ENCODE results near the gene KRTAP12-3. TPM values are rescaled to one million over a fixed set of nuclear protein-coding genes. Genes with fewer than 3 reads are reported as not detected.
"Not testable (repeated sequence)": the region's sequence is repeated elsewhere in the genome, so short reads cannot be mapped to it uniquely, and the experiment has no call there.

KRTAP12-3 gene
- total RNA-seq, 2 experiments from 2014 or later, result not detected

GRCh38 chr21:44681861-44682579 lies 24.3 kb downstream of the KRTAP12-3 start, which contains the start of gene KRTAP12-1:
Gene KRTAP12-1 (minus strand): TSS chr21:44682163. CDS start chr21:44682123, 40 bp downstream.
- CTCF ChIA-PET, result no interaction called here
- POLR2A ChIA-PET, result interaction anchor here (0.5 kb wide), 1 partner anchor 249 kb away, joined by 3 read pairs; no protein-coding TSS in a partner anchor

DNA sequence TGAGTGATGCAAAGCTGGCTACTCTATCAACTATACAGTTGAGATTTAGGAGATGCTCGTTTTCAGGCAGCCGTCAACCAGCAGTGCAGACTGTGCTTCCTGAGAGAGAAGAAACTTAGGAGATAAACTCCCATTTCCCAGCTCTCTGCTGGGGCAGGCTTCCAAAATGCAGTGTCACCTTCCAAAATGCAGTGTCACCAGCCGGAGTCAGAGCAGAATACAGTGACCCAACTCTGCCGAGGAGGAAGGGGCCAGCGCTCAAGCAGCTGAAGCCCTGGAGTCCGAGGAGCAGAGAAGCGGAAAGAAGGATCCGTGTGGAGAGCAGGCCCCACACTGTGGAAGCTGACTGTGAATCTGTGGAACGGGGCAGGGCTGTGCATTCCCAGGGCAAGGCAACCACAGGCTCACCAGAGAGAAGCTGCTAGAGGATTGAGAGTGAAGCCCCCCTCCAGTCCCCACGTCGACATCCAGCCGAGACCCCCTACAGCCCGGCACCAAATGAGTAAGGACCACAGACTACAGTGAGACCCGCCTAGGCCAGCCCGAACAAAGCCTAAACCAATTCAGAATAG lies 24.9 kb downstream of the KRTAP12-3 start:
- ChIA-PET CTCF (no interaction called here), POLR2A (no interaction called here)

GRCh38 chr21:44684077-44684476 lies 26.3 kb downstream of the KRTAP12-3 start:
- POLR2A ChIA-PET, result no interaction called here
- CTCF ChIA-PET, result no interaction called here

- ChIA-PET POLR2A (no interaction called here), CTCF (no interaction called here)
Observed at GRCh38 chr21:44684483-44684882, 26.8 kb downstream of the KRTAP12-3 start.

GRCh38 chr21:44685050-44685449 lies 27.3 kb downstream of the KRTAP12-3 start:
- CTCF ChIA-PET, POLR2A ChIA-PET: not testable (repeated sequence)

DNA sequence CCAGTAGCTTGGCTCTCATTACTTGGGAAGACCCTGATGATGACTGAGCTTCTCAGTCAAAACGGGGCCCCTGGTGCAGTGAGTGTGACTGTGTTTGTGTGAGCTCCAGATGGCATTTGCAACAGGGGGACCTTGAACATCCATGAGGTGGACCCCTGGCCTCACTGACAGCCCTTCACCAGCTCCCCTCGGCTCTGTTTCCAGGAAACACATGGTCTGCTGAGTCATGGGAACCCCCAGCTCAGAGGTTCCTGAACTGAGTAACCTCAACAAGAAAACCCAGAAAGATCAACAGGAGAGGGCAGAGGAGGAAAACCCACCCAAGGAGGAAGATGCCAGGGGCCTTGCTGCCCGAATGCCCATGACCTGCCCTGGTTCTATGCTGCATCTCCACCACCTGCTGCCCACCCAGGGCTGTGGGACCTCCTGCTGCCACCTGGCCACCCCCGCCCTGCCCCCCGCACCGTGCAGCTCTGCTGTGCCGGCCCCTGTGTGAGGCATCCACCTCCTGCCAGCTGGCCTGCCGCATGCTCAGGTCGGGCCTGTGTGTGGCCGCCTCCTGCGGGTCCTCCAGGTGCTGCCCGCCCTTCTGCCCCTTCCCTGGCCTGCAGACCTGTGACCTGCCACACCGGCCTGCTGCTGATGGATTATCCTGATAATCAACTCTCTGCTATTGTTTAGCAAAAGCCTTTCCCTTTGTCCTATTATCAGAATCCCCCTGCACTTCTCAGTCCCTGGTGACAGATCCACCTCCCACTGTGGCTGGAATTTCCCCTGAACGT lies 28.5 kb downstream of the KRTAP12-3 start:
- POLR2A ChIA-PET, result no interaction called here
- CTCF ChIA-PET, result no interaction called here

GRCh38 chr21:44686843-44687561 lies 29.3 kb downstream of the KRTAP12-3 start:
- ChIA-PET CTCF (no interaction called here), POLR2A (no interaction called here)

DNA sequence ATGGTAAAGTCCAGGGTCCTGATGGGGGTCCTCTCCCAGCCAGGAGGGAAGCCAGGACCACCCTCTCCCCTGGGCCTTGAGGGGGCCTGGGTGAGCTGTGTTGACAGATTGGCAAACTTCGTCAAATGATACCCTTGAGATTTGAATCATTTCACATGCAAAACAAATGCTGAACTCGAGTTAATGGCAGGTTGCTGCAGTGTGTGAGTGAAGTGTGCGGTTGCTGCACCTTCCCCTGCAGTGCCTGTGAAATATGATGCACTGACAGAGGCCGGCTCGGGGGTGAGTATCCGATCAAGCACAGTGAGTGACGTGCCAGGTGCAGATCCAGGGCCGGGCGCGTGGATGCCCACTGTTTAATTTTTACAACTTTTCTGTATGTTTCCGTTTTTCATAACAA lies 29.9 kb downstream of the KRTAP12-3 start:
- ChIA-PET CTCF (no interaction called here), POLR2A (no interaction called here)

DNA sequence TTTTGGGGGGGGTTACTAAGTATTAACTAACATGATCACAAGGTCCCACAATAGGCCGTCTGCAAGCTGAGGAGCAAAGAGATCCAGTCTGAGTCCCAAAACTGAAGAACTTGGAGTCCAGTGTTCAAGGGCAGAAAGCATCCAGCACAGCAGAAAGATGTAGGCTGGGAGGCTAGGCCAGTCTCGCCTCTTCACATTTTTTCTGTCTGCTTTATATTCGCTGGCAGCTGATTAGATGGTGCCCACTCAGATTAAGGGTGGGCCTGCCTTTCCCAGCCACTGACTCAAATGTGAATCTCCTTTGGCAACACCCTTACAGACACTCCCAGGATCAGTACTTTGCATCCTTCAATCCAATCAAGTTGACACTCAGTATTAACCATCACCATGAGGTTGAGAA lies 32.0 kb downstream of the KRTAP12-3 start:
- POLR2A ChIA-PET, CTCF ChIA-PET: not testable (repeated sequence)

DNA sequence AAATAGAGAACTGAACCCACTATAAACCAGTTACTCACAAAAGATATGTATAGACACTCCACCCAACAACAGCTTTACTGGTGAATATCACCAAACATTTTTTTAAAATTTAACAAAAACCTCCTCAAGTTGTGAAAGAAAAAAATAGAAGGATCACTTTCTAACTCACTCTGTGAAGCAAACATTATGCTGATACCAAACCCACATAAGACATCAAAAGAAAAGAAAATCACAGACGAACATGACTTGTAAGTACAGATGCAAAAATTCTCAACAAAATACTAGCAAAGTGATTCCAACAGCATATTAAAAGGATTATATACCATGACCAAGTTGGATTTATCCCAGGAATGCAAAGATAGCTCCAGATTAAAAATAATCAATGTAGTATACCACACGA lies 34.0 kb downstream of the KRTAP12-3 start:
- POLR2A ChIA-PET, result no interaction called here
- CTCF ChIA-PET, result no interaction called here

GRCh38 chr21:44692798-44693512 lies 35.2 kb downstream of the KRTAP12-3 start:
- ChIA-PET POLR2A (no interaction called here), CTCF (no interaction called here)

GRCh38 chr21:44694776-44695175 lies 37.0 kb downstream of the KRTAP12-3 start:
- ChIA-PET CTCF (no interaction called here), POLR2A (no interaction called here)

DNA sequence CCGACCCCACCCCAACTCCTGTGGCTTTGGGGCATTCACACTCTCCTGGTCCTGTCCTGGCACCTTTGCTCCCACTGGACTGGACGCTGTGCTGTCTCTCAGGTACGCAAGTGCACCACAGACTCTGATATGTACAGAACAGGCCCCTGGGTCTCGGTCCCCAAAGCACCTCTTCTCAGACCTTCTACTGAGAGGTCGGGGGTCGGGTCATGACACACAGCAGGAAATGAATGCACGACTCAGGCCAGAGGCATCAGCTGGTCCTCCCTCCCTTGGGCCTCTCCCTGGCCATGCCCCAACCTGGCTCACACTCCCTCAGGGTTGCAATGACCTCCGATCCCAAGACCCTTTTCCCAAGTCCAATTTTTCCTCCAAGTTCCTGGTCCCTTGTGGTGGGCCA lies 37.5 kb downstream of the KRTAP12-3 start:
- CTCF ChIA-PET, result no interaction called here

DNA sequence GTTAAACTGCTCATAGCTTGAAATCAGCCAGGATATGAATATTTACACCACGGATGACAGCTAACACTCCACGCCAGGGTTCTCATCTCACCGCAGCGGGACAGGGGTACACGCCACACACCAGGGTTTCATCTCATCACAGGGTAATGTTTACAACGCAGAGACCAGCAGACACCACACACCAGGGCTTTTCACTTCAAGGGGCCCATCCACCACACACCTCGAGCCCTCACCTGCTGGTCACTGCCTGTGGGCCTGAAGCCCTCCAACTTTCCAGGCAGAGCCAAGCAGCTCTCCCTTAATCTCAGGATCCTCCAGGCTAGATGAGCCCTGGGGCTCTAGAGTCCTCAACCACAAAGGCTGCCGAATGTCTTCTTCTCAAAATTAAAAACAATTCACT lies 37.9 kb downstream of the KRTAP12-3 start:
- POLR2A ChIA-PET, result no interaction called here

More for the DNA sequence above, 37.5 kb downstream of the KRTAP12-3 start:
- POLR2A ChIA-PET, result no interaction called here

GRCh38 chr21:44696572-44696971 lies 38.8 kb downstream of the KRTAP12-3 start:
- POLR2A ChIA-PET, result no interaction called here
- CTCF ChIA-PET, result no interaction called here

More for the DNA sequence above, 37.9 kb downstream of the KRTAP12-3 start:
- CTCF ChIA-PET, result no interaction called here

DNA sequence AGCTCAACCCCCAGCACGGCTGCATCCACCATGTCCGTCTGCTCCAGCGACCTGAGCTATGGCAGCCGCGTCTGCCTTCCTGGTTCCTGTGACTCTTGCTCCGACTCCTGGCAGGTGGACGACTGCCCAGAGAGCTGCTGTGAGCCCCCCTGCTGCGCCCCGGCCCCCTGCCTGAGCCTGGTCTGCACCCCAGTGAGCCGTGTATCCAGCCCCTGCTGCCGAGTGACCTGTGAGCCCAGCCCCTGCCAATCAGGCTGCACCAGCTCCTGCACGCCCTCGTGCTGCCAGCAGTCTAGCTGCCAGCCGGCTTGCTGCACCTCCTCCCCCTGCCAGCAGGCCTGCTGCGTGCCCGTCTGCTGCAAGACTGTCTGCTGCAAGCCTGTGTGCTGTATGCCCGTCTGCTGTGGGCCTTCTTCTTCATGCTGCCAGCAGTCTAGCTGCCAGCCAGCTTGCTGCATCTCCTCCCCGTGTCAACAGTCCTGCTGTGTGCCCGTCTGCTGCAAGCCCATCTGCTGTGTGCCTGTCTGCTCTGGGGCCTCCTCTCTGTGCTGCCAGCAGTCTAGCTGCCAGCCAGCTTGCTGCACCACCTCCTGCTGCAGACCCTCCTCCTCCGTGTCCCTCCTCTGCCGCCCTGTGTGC lies 39.6 kb downstream of the KRTAP12-3 start, which contains the start of gene KRTAP10-12:
Gene KRTAP10-12, plus strand, starts transcription at position 1 of the 639 bp plus-strand sequence. Its CDS starts 30 bp downstream, at position 31.
- POLR2A ChIA-PET, result not testable (repeated sequence)

DNA sequence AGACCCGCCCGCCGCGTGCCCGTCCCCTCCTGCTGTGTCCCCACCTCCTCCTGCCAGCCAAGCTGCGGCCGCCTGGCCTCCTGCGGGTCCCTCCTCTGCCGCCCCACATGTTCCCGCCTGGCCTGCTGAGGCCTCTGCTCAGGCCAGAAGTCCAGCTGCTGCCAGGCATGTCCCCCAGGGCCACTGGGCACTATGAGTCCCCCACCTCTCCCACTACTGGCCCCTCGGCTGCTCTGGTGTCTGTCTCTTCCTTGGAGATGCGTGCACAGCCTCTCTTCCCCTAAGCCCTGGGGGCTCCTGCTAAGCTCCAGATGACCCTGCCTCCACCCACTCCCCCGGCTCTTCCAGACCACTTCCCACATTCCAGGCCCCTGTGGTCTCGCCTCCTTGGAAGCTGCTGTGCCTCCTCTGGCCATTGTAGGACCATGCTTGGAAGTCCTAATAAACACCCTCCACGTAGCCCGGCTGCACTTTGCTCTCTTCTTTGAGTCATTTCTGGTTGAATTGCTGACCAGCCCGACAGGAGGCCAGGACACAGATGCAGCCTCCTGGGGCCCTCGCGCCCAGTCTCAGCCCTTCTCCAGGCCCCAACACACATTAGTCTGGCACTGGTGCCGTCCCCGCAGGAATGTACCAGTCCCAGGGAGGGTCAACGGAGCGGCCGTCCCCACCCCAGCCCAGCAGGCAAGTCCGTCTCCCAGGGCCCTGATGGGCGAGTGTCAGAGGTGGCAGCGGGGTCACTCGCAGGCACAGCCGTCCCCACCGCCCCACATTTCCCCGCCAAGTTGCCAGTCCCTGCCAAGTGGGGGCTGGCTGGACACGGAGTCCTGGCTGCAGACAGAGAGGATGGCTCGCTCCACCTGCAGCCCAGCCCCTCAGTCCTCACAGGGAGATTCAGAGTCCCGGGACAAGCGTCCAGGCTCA lies 40.3 kb downstream of the KRTAP12-3 start:
- POLR2A ChIA-PET, result no interaction called here
- CTCF ChIA-PET, result no interaction called here

More for the DNA sequence above, 39.6 kb downstream of the KRTAP12-3 start, which contains the start of gene KRTAP10-12:
- CTCF ChIA-PET, result not testable (repeated sequence)

- ChIA-PET POLR2A (no interaction called here), CTCF (no interaction called here)
Observed at GRCh38 chr21:44699502-44700001, 41.8 kb downstream of the KRTAP12-3 start.
